ENCODE results near the gene PLA2G4F.

PLA2G4F gene

GRCh38 chr15:42108189-42108588 lies 48.2 kb downstream of the PLA2G4F start:
- no peak for TF ChIP-seq CTCF (IDR thresholded peaks at IDR 0.05; ENCODE audit: borderline replicate concordance, control extremely low read depth, extremely low read depth, insufficient read depth, missing control alignments)
- DNase-seq (ENCODE audit: low spot score): no peak
- in situ Hi-C loops (cut with MboI; ENCODE audit: low sequenced_read_pairs, unreplicated experiment): no loop called here

- TF ChIP-seq CTCF (IDR thresholded peaks at IDR 0.05; ENCODE audit: borderline replicate concordance, control extremely low read depth, extremely low read depth, insufficient read depth, missing control alignments): no peak
- in situ Hi-C loops (cut with MboI; ENCODE audit: low sequenced_read_pairs, unreplicated experiment): no loop called here
- DNase-seq (ENCODE audit: low spot score): no peak
Observed at GRCh38 chr15:42107473-42107872, 49.0 kb downstream of the PLA2G4F start.

- no peak for DNase-seq (ENCODE audit: low spot score)
- no peak for TF ChIP-seq CTCF (IDR thresholded peaks at IDR 0.05; ENCODE audit: borderline replicate concordance, control extremely low read depth, extremely low read depth, insufficient read depth, missing control alignments)
- in situ Hi-C loops (cut with MboI; ENCODE audit: low sequenced_read_pairs, unreplicated experiment): no loop called here
Observed at GRCh38 chr15:42106288-42106687, 50.1 kb downstream of the PLA2G4F start.

- in situ Hi-C loops (cut with MboI; ENCODE audit: low sequenced_read_pairs, unreplicated experiment): no loop called here
- no peak for DNase-seq (ENCODE audit: low spot score)
- no peak for TF ChIP-seq CTCF (IDR thresholded peaks at IDR 0.05; ENCODE audit: borderline replicate concordance, control extremely low read depth, extremely low read depth, insufficient read depth, missing control alignments)
Observed at GRCh38 chr15:42104095-42104891, 52.1 kb downstream of the PLA2G4F start.

GRCh38 chr15:42102646-42103235 lies 53.7 kb downstream of the PLA2G4F start:
- no peak for TF ChIP-seq CTCF (IDR thresholded peaks at IDR 0.05; ENCODE audit: borderline replicate concordance, control extremely low read depth, extremely low read depth, insufficient read depth, missing control alignments)
- DNase-seq (ENCODE audit: low spot score): no peak
- in situ Hi-C loops (cut with MboI; ENCODE audit: low sequenced_read_pairs, unreplicated experiment): no loop called here

- DNase-seq (ENCODE audit: low spot score): no peak
- in situ Hi-C loops (cut with MboI; ENCODE audit: low sequenced_read_pairs, unreplicated experiment): no loop called here
- no peak for TF ChIP-seq CTCF (IDR thresholded peaks at IDR 0.05; ENCODE audit: borderline replicate concordance, control extremely low read depth, extremely low read depth, insufficient read depth, missing control alignments)
Observed at GRCh38 chr15:42101861-42102260, 54.6 kb downstream of the PLA2G4F start.

Measured in GM13976 (cell line).